ENCODE results near the gene PKP3. TPM values are rescaled to one million over a fixed set of nuclear protein-coding genes. Genes with fewer than 3 reads are reported as not detected.

The PKP3 gene
- total and polyA plus RNA-seq, 10 donors = 0.09 to 2.8 (median 0.44) TPM; not detected in 4

- H3K27me3 ChIP-seq (replicated peaks in 1 of 7) = peaks cover 0 to 30% (median 15%) of the 10 kb centered on the region in 7 donors
- peaks cover 0 to 9% (median 0%) of the 10 kb centered on the region in 6 donors for H3K36me3 ChIP-seq
- no peak overlapping the region for H3K4me3 ChIP-seq
- WGBS, 5 donors = 63 to 80% (median 78%) methylated on average over 14 to 17 of the region's 17 CpGs
- peaks cover 0 to 26% (median 11%) of the 10 kb centered on the region in 6 donors for H3K4me1 ChIP-seq
- no peak overlapping the region for H3K27ac ChIP-seq
- H3K9me3 ChIP-seq = no peaks in the 10 kb centered on the region
- intact Hi-C loops (cut with DNase I; ENCODE audit: low total_unique reads) = no loop called here
- TF ChIP-seq CTCF (IDR thresholded peaks at IDR 0.05 in 8 of 11, conservative IDR thresholded peaks at IDR 0.05 in 3 of 11) (no peak), POLR2AphosphoS5 (IDR thresholded peaks at IDR 0.05) (no peak), POLR2A (IDR thresholded peaks at IDR 0.05) (no peak)
- DNase-seq = no peak
Observed at GRCh38 chr11:437228-437870, 43.3 kb downstream of the PKP3 start.

DNA sequence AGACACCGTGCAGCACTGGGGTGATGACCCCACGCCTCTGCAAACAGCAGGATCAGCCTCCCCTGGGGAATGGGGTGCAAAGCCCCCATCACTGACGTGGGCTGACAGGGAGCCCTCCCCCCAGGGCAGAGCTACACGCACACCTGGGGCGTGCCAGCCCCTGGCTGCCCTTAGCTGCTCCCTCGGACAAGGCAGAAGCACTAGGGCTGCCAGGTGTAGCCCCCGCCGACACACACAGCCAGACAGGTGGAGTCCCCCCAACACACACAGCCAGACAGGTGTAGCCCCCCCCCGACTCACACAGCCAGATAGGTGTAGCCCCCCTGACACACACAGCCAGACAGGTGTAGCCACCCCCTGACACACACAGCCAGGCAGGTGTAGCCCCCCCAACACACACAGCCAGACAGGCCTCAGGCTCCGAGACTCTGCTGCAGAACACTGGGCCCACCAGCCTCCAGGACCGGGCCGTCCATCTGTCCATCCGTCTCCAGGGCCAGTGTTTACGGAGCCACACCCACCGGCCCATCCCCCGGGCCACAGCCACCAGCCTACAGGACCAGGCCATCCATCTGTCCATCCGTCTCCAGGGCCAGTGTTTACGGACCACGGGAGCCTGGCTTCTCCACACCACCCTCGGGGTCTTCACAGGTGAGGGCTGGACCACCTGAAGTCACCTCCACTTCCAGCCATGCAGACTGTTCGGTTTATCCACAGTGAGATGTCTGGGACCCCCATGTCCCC, 44.3 kb downstream of the PKP3 start:
- no peak for TF ChIP-seq CTCF (IDR thresholded peaks at IDR 0.05 in 8 of 11, conservative IDR thresholded peaks at IDR 0.05 in 3 of 11)
- no peak for TF ChIP-seq POLR2AphosphoS5 (IDR thresholded peaks at IDR 0.05)
- no peak for TF ChIP-seq POLR2A (IDR thresholded peaks at IDR 0.05)
- peaks cover 0 to 30% (median 13%) of the 10 kb centered on the region in 6 donors for H3K4me1 ChIP-seq
- peaks cover 0 to 35% (median 15%) of the 10 kb centered on the region in 7 donors for H3K27me3 ChIP-seq (replicated peaks in 1 of 7)
- H3K9me3 ChIP-seq = no peaks in the 10 kb centered on the region
- peaks cover 0 to under 1% (median 0%) of the 10 kb centered on the region in 6 donors for H3K36me3 ChIP-seq
- WGBS, 5 donors = 80 to 97% (median 88%) methylated on average over 16 to 21 of the region's 21 CpGs
- H3K27ac ChIP-seq = no peak overlapping the region
- no peak overlapping the region for H3K4me3 ChIP-seq
- intact Hi-C loops (cut with DNase I; ENCODE audit: low total_unique reads) = no loop called here
- DNase-seq = no peak

GRCh38 chr11:439315-440064, 45.5 kb downstream of the PKP3 start:
- DNase-seq = no peak

More at GRCh38 chr11:439315-440064, 45.5 kb downstream of the PKP3 start:
- H3K27ac ChIP-seq = no peak overlapping the region
- intact Hi-C loops (cut with DNase I; ENCODE audit: low total_unique reads) = no loop called here
- no peaks in the 10 kb centered on the region for H3K9me3 ChIP-seq
- H3K36me3 ChIP-seq = no peaks in the 10 kb centered on the region
- H3K4me1 ChIP-seq = peaks cover 0 to 36% (median 16%) of the 10 kb centered on the region in 6 donors
- no peak overlapping the region for H3K4me3 ChIP-seq
- 85 to 91% (median 88%) methylated on average over 14 to 23 of the region's 23 CpGs for WGBS, 5 donors
- TF ChIP-seq POLR2AphosphoS5 (IDR thresholded peaks at IDR 0.05) (peak in 1 of 3 donors; percentile 5), POLR2A (IDR thresholded peaks at IDR 0.05) (no peak)
- peaks cover 0 to 35% (median 15%) of the 10 kb centered on the region in 7 donors for H3K27me3 ChIP-seq (replicated peaks in 1 of 7)

All from spleen (tissue), 11 donors.